Measurements from ENCODE around the gene DENND6B.

DNA sequence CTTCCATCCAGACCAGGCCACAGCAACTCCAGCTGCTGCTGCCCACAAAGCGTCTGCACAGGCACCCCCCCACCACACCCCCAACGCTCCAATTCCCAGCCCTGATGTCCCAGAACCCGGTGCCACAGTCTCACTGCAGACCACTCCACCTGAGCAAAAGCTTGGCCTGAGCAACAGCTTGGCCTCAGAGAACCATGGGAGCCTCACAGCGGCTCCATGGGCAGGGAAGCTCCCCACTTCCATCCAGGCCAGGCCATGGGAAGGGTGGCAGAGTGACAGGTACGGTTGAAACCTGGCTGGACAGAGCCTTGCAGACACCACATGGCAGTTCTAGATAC, 32.5 kb downstream of the DENND6B start:
- TF ChIP-seq, protein P1, sequence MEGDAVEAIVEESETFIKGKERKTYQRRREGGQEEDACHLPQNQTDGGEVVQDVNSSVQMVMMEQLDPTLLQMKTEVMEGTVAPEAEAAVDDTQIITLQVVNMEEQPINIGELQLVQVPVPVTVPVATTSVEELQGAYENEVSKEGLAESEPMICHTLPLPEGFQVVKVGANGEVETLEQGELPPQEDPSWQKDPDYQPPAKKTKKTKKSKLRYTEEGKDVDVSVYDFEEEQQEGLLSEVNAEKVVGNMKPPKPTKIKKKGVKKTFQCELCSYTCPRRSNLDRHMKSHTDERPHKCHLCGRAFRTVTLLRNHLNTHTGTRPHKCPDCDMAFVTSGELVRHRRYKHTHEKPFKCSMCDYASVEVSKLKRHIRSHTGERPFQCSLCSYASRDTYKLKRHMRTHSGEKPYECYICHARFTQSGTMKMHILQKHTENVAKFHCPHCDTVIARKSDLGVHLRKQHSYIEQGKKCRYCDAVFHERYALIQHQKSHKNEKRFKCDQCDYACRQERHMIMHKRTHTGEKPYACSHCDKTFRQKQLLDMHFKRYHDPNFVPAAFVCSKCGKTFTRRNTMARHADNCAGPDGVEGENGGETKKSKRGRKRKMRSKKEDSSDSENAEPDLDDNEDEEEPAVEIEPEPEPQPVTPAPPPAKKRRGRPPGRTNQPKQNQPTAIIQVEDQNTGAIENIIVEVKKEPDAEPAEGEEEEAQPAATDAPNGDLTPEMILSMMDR (conservative IDR thresholded peaks at IDR 0.05) = no peak
- no peak for TF ChIP-seq ZFX (IDR thresholded peaks at IDR 0.05)

All from C4-2B (cell line).